K562 (cell line): Measurements from ENCODE around the gene MIER2. TPM values are rescaled to one million over a fixed set of nuclear protein-coding genes. Genes with fewer than 3 reads are reported as not detected.

Experiments used
- PHF21A ChIP-seq: fragments of 450-650 bp; IDR thresholded peaks from 2 replicates; pipeline ENCODE4 v1.6.1; 2017; ENCODE audit warnings: low read depth, borderline replicate concordance
- polyA plus RNA-seq, 8 experiments: library from polyadenylated mRNA; depleted of rRNA in 4 of 8; stranded (reverse) in 5 of 8; unstranded in 3 of 8; fragments of >200 nt; fragmentation: Nextera tagmentation in 2 of 8; fragmentation: Illumina TruSeq in 1 of 8; extraction: Ambion mirVana in 2 of 8; extraction: Trizol in 1 of 8; gene quantifications; 2 replicates each; pipeline versions ENCODE4 v1.2.1 to v1.2.3, GENCODE V29; 2011 to 2014; ENCODE audit warnings: inconsistent platforms in 1 of 8, missing spikeins in 1 of 8
- total RNA-seq, 7 experiments: library from RNA; depleted of rRNA in 6 of 7; stranded (reverse); fragments of >200 nt in 6 of 7; fragmentation: Illumina TruSeq in 2 of 7; extraction: Trizol in 2 of 7; gene quantifications; 2 replicates each; pipeline versions ENCODE4 v1.2.1 to v1.2.3, GENCODE V29; 2011 to 2021; ENCODE audit warnings: low replicate concordance in 1 of 7
- TF ChIP-seq, protein P1 (sequence below): fragments of 250-450 bp; sonication (Bioruptor Pico); IDR thresholded peaks from 2 replicates; pipeline ENCODE4 v1.5.0; 2022; ENCODE audit warnings: mild to moderate bottlenecking
- TF ChIP-seq, protein P2 (sequence below): sonication (generic); formaldehyde crosslinking; IDR thresholded peaks from 2 replicates; pipeline ENCODE4 v1.8.0; 2023; ENCODE audit warnings: mild to moderate bottlenecking, missing genetic modification reagents

The MIER2 gene
- total and polyA plus RNA-seq, 9 of the 15 experiments (the other 6 are each of a cell fraction or from before 2014, with no cell fraction given), result 0.46 to 34.7 (median 15.6) TPM

DNA sequence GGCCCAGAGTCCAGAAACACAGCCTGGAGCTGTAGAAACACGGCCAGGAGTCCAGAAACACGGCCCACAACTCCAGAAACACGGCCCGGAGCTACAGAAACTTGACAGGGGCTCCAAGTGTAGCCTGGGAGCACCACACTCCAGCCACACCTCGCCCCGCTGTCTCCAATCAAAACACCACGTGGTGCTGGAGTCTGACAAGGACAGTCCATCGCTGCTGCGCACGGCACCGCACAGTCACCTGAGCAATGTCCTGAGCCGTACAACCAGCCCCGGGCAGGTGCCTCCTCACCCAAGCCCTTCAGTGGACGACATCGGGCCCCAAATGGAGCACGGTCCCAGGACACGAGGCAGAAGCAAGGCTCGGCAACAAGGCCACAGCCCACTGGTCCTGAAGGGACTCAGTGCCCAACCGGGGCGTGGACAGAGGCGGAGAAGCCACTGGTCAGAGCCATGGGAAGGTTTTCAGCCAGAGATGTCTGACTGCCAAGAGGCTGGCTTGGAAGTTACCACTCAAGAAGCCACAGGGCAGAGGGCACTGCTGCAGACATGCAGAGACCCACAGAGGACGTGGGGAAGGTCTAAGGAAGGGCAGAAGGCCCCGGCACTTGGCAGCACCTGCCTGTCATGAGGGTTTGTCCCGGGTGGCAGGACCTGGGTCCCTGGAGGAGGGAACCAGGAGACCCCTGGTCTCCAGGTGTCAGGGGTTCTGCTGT is 33.7 kb downstream of the MIER2 start (continued):
- TF ChIP-seq, protein P1, sequence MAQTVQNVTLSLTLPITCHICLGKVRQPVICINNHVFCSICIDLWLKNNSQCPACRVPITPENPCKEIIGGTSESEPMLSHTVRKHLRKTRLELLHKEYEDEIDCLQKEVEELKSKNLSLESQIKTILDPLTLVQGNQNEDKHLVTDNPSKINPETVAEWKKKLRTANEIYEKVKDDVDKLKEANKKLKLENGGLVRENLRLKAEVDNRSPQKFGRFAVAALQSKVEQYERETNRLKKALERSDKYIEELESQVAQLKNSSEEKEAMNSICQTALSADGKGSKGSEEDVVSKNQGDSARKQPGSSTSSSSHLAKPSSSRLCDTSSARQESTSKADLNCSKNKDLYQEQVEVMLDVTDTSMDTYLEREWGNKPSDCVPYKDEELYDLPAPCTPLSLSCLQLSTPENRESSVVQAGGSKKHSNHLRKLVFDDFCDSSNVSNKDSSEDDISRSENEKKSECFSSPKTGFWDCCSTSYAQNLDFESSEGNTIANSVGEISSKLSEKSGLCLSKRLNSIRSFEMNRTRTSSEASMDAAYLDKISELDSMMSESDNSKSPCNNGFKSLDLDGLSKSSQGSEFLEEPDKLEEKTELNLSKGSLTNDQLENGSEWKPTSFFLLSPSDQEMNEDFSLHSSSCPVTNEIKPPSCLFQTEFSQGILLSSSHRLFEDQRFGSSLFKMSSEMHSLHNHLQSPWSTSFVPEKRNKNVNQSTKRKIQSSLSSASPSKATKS (CRISPR knock-in tag), result no peak
- TF ChIP-seq PHF21A, result no peak
- TF ChIP-seq, protein P2, sequence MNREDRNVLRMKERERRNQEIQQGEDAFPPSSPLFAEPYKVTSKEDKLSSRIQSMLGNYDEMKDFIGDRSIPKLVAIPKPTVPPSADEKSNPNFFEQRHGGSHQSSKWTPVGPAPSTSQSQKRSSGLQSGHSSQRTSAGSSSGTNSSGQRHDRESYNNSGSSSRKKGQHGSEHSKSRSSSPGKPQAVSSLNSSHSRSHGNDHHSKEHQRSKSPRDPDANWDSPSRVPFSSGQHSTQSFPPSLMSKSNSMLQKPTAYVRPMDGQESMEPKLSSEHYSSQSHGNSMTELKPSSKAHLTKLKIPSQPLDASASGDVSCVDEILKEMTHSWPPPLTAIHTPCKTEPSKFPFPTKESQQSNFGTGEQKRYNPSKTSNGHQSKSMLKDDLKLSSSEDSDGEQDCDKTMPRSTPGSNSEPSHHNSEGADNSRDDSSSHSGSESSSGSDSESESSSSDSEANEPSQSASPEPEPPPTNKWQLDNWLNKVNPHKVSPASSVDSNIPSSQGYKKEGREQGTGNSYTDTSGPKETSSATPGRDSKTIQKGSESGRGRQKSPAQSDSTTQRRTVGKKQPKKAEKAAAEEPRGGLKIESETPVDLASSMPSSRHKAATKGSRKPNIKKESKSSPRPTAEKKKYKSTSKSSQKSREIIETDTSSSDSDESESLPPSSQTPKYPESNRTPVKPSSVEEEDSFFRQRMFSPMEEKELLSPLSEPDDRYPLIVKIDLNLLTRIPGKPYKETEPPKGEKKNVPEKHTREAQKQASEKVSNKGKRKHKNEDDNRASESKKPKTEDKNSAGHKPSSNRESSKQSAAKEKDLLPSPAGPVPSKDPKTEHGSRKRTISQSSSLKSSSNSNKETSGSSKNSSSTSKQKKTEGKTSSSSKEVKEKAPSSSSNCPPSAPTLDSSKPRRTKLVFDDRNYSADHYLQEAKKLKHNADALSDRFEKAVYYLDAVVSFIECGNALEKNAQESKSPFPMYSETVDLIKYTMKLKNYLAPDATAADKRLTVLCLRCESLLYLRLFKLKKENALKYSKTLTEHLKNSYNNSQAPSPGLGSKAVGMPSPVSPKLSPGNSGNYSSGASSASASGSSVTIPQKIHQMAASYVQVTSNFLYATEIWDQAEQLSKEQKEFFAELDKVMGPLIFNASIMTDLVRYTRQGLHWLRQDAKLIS (CRISPR knock-in tag), result no peak
